ENCODE measurements around the gene TSPO.
"Not testable (repeated sequence)": the region's sequence is repeated elsewhere in the genome, so short reads cannot be mapped to it uniquely, and the experiment has no call there.

Gene TSPO

GRCh38 chr22:43151251-43152002, at the start of gene TSPO:
Gene TSPO, plus strand, starts transcription at chr22:43151559. Its CDS starts 7,680 bp downstream, at chr22:43159239.
- no peaks in the 10 kb centered on the region; the same call in 1 of the 2 replicates for H3K36me3 ChIP-seq (ENCODE audit: insufficient read depth, low read length)
- H3K4me3 ChIP-seq: peak within 1 kb of the TSS; percentile 94
- TF ChIP-seq EZH2 (IDR thresholded peaks at IDR 0.05) (no peak), POLR2AphosphoS5 (IDR thresholded peaks at IDR 0.05; ENCODE audit: borderline replicate concordance, low read depth, low read length) (peak; percentile 56; the same call in 1 of the 2 replicates)
- H3K27ac ChIP-seq: peak within 1 kb of the TSS; percentile 80
- H3K9me3 ChIP-seq (ENCODE audit: low read depth, low read length): no peaks in the 10 kb centered on the region
- peak within 1 kb of the TSS; percentile 86 for H3K9ac ChIP-seq (ENCODE audit: insufficient read length)
- no peak for DNase-seq (ENCODE audit: low read depth, low spot score)

GRCh38 chr22:43104056-43104625, 47.2 kb upstream of the TSPO start:
- not testable (repeated sequence) for H3K36me3 ChIP-seq (ENCODE audit: insufficient read depth, low read length); H3K27ac ChIP-seq; H3K9me3 ChIP-seq (ENCODE audit: low read depth, low read length); H3K4me3 ChIP-seq; H3K9ac ChIP-seq (ENCODE audit: insufficient read length); DNase-seq (ENCODE audit: low read depth, low spot score)

- not testable (repeated sequence) for H3K9me3 ChIP-seq (ENCODE audit: low read depth, low read length); H3K27ac ChIP-seq; H3K9ac ChIP-seq (ENCODE audit: insufficient read length)
These were observed 46.4 kb upstream of the TSPO start for GRCh38 chr22:43104950-43105349.

GRCh38 chr22:43106302-43106701, 45.1 kb upstream of the TSPO start:
- DNase-seq (ENCODE audit: low read depth, low spot score): no peak
- Histone ChIP-seq H3K9ac (ENCODE audit: insufficient read length) (no peak overlapping the region), H3K9me3 (ENCODE audit: low read depth, low read length) (no peaks in the 10 kb centered on the region), H3K27ac (no peak overlapping the region), H3K4me3 (no peak overlapping the region), H3K36me3 (ENCODE audit: insufficient read depth, low read length) (no peaks in the 10 kb centered on the region)
- no peak for TF ChIP-seq FOXP2 (optimal IDR thresholded peaks at IDR 0.05; ENCODE audit: control extremely low read depth, extremely low read length, insufficient read depth)
- no peak for TF ChIP-seq POLR2AphosphoS5 (IDR thresholded peaks at IDR 0.05; ENCODE audit: borderline replicate concordance, low read depth, low read length)
- TF ChIP-seq EZH2 (IDR thresholded peaks at IDR 0.05): no peak

More at GRCh38 chr22:43104950-43105349, 46.4 kb upstream of the TSPO start:
- not testable (repeated sequence) for H3K36me3 ChIP-seq (ENCODE audit: insufficient read depth, low read length); DNase-seq (ENCODE audit: low read depth, low spot score); H3K4me3 ChIP-seq

GRCh38 chr22:43109511-43109910, 41.8 kb upstream of the TSPO start:
- no peaks in the 10 kb centered on the region for H3K36me3 ChIP-seq (ENCODE audit: insufficient read depth, low read length)
- no peaks in the 10 kb centered on the region for H3K9me3 ChIP-seq (ENCODE audit: low read depth, low read length)
- no peak overlapping the region for H3K27ac ChIP-seq
- DNase-seq (ENCODE audit: low read depth, low spot score): no peak
- no peak for TF ChIP-seq EZH2 (IDR thresholded peaks at IDR 0.05)
- TF ChIP-seq POLR2AphosphoS5 (IDR thresholded peaks at IDR 0.05; ENCODE audit: borderline replicate concordance, low read depth, low read length): no peak
- TF ChIP-seq FOXP2 (optimal IDR thresholded peaks at IDR 0.05; ENCODE audit: control extremely low read depth, extremely low read length, insufficient read depth): no peak
- no peak overlapping the region for H3K4me3 ChIP-seq
- no peak overlapping the region for H3K9ac ChIP-seq (ENCODE audit: insufficient read length)

- no peaks in the 10 kb centered on the region for H3K9me3 ChIP-seq (ENCODE audit: low read depth, low read length)
- peak; percentile 60 for TF ChIP-seq EZH2 (IDR thresholded peaks at IDR 0.05)
- TF ChIP-seq FOXP2 (optimal IDR thresholded peaks at IDR 0.05; ENCODE audit: control extremely low read depth, extremely low read length, insufficient read depth): no peak
- no peaks in the 10 kb centered on the region for H3K36me3 ChIP-seq (ENCODE audit: insufficient read depth, low read length)
- H3K4me3 ChIP-seq: peak overlapping the region; percentile 78
- no peak overlapping the region for H3K9ac ChIP-seq (ENCODE audit: insufficient read length)
- no peak overlapping the region for H3K27ac ChIP-seq
- DNase-seq (ENCODE audit: low read depth, low spot score): no peak
These were observed 41.4 kb upstream of the TSPO start for GRCh38 chr22:43109921-43110443.

GRCh38 chr22:43110444-43110926, 40.9 kb upstream of the TSPO start, which contains the start of gene BIK:
Gene BIK, plus strand, starts transcription at chr22:43110750. Its CDS starts 13,273 bp downstream, at chr22:43124023.
- no peak within 1 kb of the TSS for H3K27ac ChIP-seq
- no peak within 1 kb of the TSS for H3K9ac ChIP-seq (ENCODE audit: insufficient read length)
- DNase-seq (ENCODE audit: low read depth, low spot score): no peak
- no peaks in the 10 kb centered on the region for H3K9me3 ChIP-seq (ENCODE audit: low read depth, low read length)
- H3K36me3 ChIP-seq (ENCODE audit: insufficient read depth, low read length): no peaks in the 10 kb centered on the region
- peak within 1 kb of the TSS; percentile 78 for H3K4me3 ChIP-seq
- TF ChIP-seq FOXP2 (optimal IDR thresholded peaks at IDR 0.05; ENCODE audit: control extremely low read depth, extremely low read length, insufficient read depth): peak; percentile 67
- no peak for TF ChIP-seq EZH2 (IDR thresholded peaks at IDR 0.05)

- Histone ChIP-seq H3K36me3 (ENCODE audit: insufficient read depth, low read length) (no peaks in the 10 kb centered on the region), H3K9ac (ENCODE audit: insufficient read length) (no peak overlapping the region), H3K4me3 (peak overlapping the region; percentile 78), H3K27ac (no peak overlapping the region), H3K9me3 (ENCODE audit: low read depth, low read length) (no peaks in the 10 kb centered on the region)
- no peak for DNase-seq (ENCODE audit: low read depth, low spot score)
- TF ChIP-seq POLR2AphosphoS5 (IDR thresholded peaks at IDR 0.05; ENCODE audit: borderline replicate concordance, low read depth, low read length): no peak
- TF ChIP-seq EZH2 (IDR thresholded peaks at IDR 0.05): no peak
- no peak for TF ChIP-seq FOXP2 (optimal IDR thresholded peaks at IDR 0.05; ENCODE audit: control extremely low read depth, extremely low read length, insufficient read depth)
These were observed 40.3 kb upstream of the TSPO start for GRCh38 chr22:43110927-43111623.

Data from SK-N-MC (cell line).